IMR-90 (cell line): ENCODE data around the gene C15orf40. TPM values are rescaled to one million over a fixed set of nuclear protein-coding genes. Genes with fewer than 3 reads are reported as not detected.

Experiments used
- ATAC-seq: fragments of 200-7000 bp; cut with Tn5 transposase; 2 replicates; pipeline ENCODE4 v1.9.1; 2020; ENCODE audit warnings: low read depth, mild to moderate bottlenecking, moderate library complexity
- BruUV-seq: library from RNA; stranded (reverse); fragments of 400-500 nt; replicated peaks from 2 replicates; lab custom pipeline; 2021; lab: Mats Ljungman, UMichigan
- CTCF ChIA-PET: fragments of 300-600 bp; formaldehyde crosslinking; extraction: SDS; loops from one replicate; lab custom pipeline; 2021; ENCODE audit warnings: antibody characterized with exemption; lab: Yijun Ruan, JAX
- POLR2A ChIA-PET: fragments of 300-600 bp; sonication (Branson Sonifier 250); formaldehyde crosslinking; loops from one replicate; lab custom pipeline; 2022; ENCODE audit warnings: antibody characterized with exemption; ENCODE audit not compliant: unreplicated experiment; lab: Charles Lee
- DNase-seq: peaks from one replicate; pipeline ENCODE4 v3.0.0; 2013
- H2AFZ ChIP-seq: replicated peaks from 2 replicates; pipeline ENCODE3; 2013; ENCODE audit warnings: low read length, mild to moderate bottlenecking; ENCODE audit not compliant: poor library complexity
- H2AK5ac ChIP-seq: 2 replicates; pipeline ENCODE4 v1.6.1; 2013; ENCODE audit warnings: low read depth, low read length, inconsistent platforms
- H2AK9ac ChIP-seq: replicated peaks from 2 replicates; pipeline ENCODE3; 2013; ENCODE audit warnings: mild to moderate bottlenecking, low read depth, low read length, moderate library complexity; ENCODE audit not compliant: poor library complexity
- H2BK120ac ChIP-seq: 2 replicates; pipeline ENCODE4 v1.6.1; 2013; ENCODE audit warnings: low read depth, low read length, inconsistent platforms
- H2BK15ac ChIP-seq: 3 replicates; pipeline ENCODE4 v1.6.1; 2013; ENCODE audit warnings: low read depth, low read length, inconsistent platforms
- H2BK20ac ChIP-seq: 2 replicates; pipeline ENCODE4 v1.6.1; 2013; ENCODE audit warnings: low read depth, mild to moderate bottlenecking, inconsistent platforms, low read length, moderate library complexity
- H2BK5ac ChIP-seq: 2 replicates; pipeline ENCODE4 v1.6.1; 2013; ENCODE audit warnings: mild to moderate bottlenecking, low read depth, low read length, inconsistent platforms; ENCODE audit not compliant: poor library complexity, severe bottlenecking
- H3K14ac ChIP-seq: replicated peaks from 2 replicates; pipeline ENCODE4 v1.6.1; 2013; ENCODE audit warnings: low read depth, low read length, inconsistent platforms
- H3K18ac ChIP-seq: 2 replicates; pipeline ENCODE4 v1.6.1; 2013; ENCODE audit warnings: low read depth, low read length, control low read depth
- H3K23ac ChIP-seq: 2 replicates; pipeline ENCODE4 v1.6.1; 2013; ENCODE audit warnings: low read depth, low read length, inconsistent platforms
- H3K27ac ChIP-seq: 2 replicates; pipeline ENCODE4 v1.5.1; 2013; ENCODE audit warnings: mild to moderate bottlenecking, control low read depth, low read length; ENCODE audit not compliant: insufficient read depth
- H3K27me3 ChIP-seq: 2 replicates; pipeline ENCODE4 v1.6.1; 2013; ENCODE audit warnings: low read length; ENCODE audit not compliant: control insufficient read depth, insufficient read depth
- H3K36me3 ChIP-seq: 2 replicates; pipeline ENCODE4 v1.6.1; 2013; ENCODE audit warnings: low read length, mixed read lengths; ENCODE audit not compliant: control insufficient read depth, insufficient read depth
- H3K4ac ChIP-seq: 2 replicates; pipeline ENCODE4 v1.6.1; 2013; ENCODE audit warnings: low read depth, low read length, inconsistent platforms
- H3K4me1 ChIP-seq: 2 replicates; pipeline ENCODE4 v1.6.1; 2013; ENCODE audit warnings: low read length, mixed read lengths; ENCODE audit not compliant: control insufficient read depth, insufficient read depth
- H3K4me2 ChIP-seq: 2 replicates; pipeline ENCODE4 v1.6.1; 2013; ENCODE audit warnings: low read depth, mild to moderate bottlenecking, control low read depth, low read length, moderate library complexity
- H3K4me3 ChIP-seq: 2 replicates; pipeline ENCODE4 v1.5.1; 2013; ENCODE audit warnings: low read depth, mild to moderate bottlenecking, control low read depth, low read length, moderate library complexity; ENCODE audit not compliant: insufficient read depth
- H3K56ac ChIP-seq: 2 replicates; pipeline ENCODE4 v1.6.1; 2013; ENCODE audit warnings: low read length, inconsistent platforms; ENCODE audit not compliant: insufficient read depth; ENCODE audit errors: extremely low read depth
- H3K79me1 ChIP-seq, 2 experiments: 2 replicates each; pipeline ENCODE4 v1.6.1; 2013; ENCODE audit warnings: low read length in 2 of 2, inconsistent platforms in 1 of 2, low read depth in 1 of 2
- H3K9ac ChIP-seq: 2 replicates; pipeline ENCODE4 v1.6.1; 2013; ENCODE audit warnings: low read depth, low read length, control low read depth
- H3K9me1 ChIP-seq: 2 replicates; pipeline ENCODE4 v1.6.1; 2013; ENCODE audit warnings: low read length, inconsistent platforms; ENCODE audit not compliant: insufficient read depth
- H3K9me3 ChIP-seq: 2 replicates; pipeline ENCODE4 v1.6.1; 2013; ENCODE audit warnings: low read length; ENCODE audit not compliant: control insufficient read depth, insufficient read depth
- H4K20me1 ChIP-seq: 2 replicates; pipeline ENCODE4 v1.6.1; 2013; ENCODE audit warnings: low read length, inconsistent platforms; ENCODE audit not compliant: insufficient read depth
- H4K5ac ChIP-seq: 2 replicates; pipeline ENCODE4 v1.6.1; 2013; ENCODE audit warnings: mild to moderate bottlenecking, low read depth, low read length, control low read depth
- H4K8ac ChIP-seq, 2 experiments: 2 replicates each; pipeline ENCODE4 v1.6.1; 2013; ENCODE audit warnings: low read depth in 2 of 2, low read length in 2 of 2, control low read depth in 1 of 2, inconsistent platforms in 1 of 2
- H4K91ac ChIP-seq: 2 replicates; pipeline ENCODE4 v1.6.1; 2013; ENCODE audit warnings: low read depth, low read length, inconsistent platforms; ENCODE audit not compliant: insufficient read depth
- ELK1 ChIP-seq: fragments of 150-350 bp; IDR thresholded peaks from 2 replicates; pipeline ENCODE4 v1.6.1; 2016; ENCODE audit warnings: low read depth, mild to moderate bottlenecking, low read length, moderate library complexity, borderline replicate concordance
- MXI1 ChIP-seq: IDR thresholded peaks from 2 replicates; pipeline ENCODE4 v1.6.1; 2012; ENCODE audit warnings: low read depth, mild to moderate bottlenecking, low read length, moderate library complexity, borderline replicate concordance
- WGBS, 2 experiments: methylation state at CpG; one replicate each; pipeline versions ENCODE4 v1.1.5 to v1.1.7; 2013; ENCODE audit warnings: missing lambda C conversion rate in 2 of 2; ENCODE audit not compliant: insufficient read length in 1 of 2; ENCODE audit errors: extremely low coverage in 2 of 2; 5-methylcytosine and 5-hydroxymethylcytosine counted together
- dilution Hi-C: fragments of 300-500 bp; cut with HindIII; formaldehyde crosslinking; loops from one replicate; pipeline ENCODE4 v1.14.3; 2018; ENCODE audit warnings: low sequenced_read_pairs; ENCODE audit not compliant: unreplicated experiment
- in situ Hi-C: fragments of 300-500 bp; cut with MboI; formaldehyde crosslinking; loops from 3 replicates; pipeline ENCODE4 v1.14.3; 2019; ENCODE audit warnings: low sequenced_read_pairs, inconsistent platforms, mixed read lengths
- intact Hi-C: fragments of 100-400 bp; cut with micrococcal nuclease; formaldehyde crosslinking; loops from 2 replicates; pipeline ENCODE4 v1.10.0; 2022
- polyA plus RNA-seq, 3 experiments: library from polyadenylated mRNA; depleted of rRNA; stranded (reverse); fragments of >200 nt; gene quantifications; 2 replicates each; pipeline ENCODE4 v1.2.3, GENCODE V29; 2012; ENCODE audit warnings: low replicate concordance in 1 of 3
- total RNA-seq: library from RNA; depleted of rRNA; stranded (reverse); fragments of >200 nt; gene quantifications from 2 replicates; pipeline ENCODE4 v1.2.3, GENCODE V29; 2012

The C15orf40 gene
- total and polyA plus RNA-seq, 2 of the 4 experiments (the other 2 are of a cell fraction): 7.0 to 10.7 TPM

GRCh38 chr15:83018436-83018835, 7.0 kb upstream of the C15orf40 start:
- Histone ChIP-seq H2BK20ac (no peak overlapping the region), H3K4me2 (no peak overlapping the region), H3K4ac (no peak overlapping the region), H3K14ac (no peak overlapping the region), H2AK9ac (no peak overlapping the region), H3K36me3 (peaks cover 25% of the 10 kb centered on the region), H4K8ac (no peak overlapping the region), H3K27ac (no peak overlapping the region), H2BK15ac (no peak overlapping the region), H3K23ac (no peak overlapping the region), H2BK120ac (no peak overlapping the region), H3K79me1 (peaks cover 8 to 11% of the 10 kb centered on the region in 2 experiments), H4K91ac (no peak overlapping the region), H3K56ac (no peak overlapping the region), H3K9me1 (peaks cover 7% of the 10 kb centered on the region; the same call in 1 of the 2 replicates), H4K20me1 (peaks cover 5% of the 10 kb centered on the region; the same call in 1 of the 2 replicates), H3K4me3 (no peak overlapping the region), H3K9ac (no peak overlapping the region), H2BK5ac (no peak overlapping the region), H3K4me1 (no peaks in the 10 kb centered on the region), H3K9me3 (no peaks in the 10 kb centered on the region), H2AFZ (no peak overlapping the region), H3K18ac (no peak overlapping the region), H4K5ac (no peak overlapping the region), H3K27me3 (no peaks in the 10 kb centered on the region), H2AK5ac (no peak overlapping the region)
- in situ Hi-C loops: no loop called here
- ChIA-PET POLR2A (no interaction called here), CTCF (no interaction called here)
- dilution Hi-C loops: no loop called here
- WGBS, 2 experiments: no CpG with 5 or more reads among the region's 2 CpGs
- ATAC-seq: no peak
- intact Hi-C loops: loop anchor here (10.0 kb wide), 1 partner anchor 266 kb away; the partner anchor contains the start of gene BNC1
- DNase-seq: peak; percentile 28
- no TSS peak for BruUV-seq
- TF ChIP-seq ELK1 (no peak), MXI1 (no peak)
